IPS-18c (cell line): ENCODE data around the gene CPNE4.

ENCODE experiments used
- H3K4me3 ChIP-seq: 2 replicates; pipeline ENCODE4 v1.7.0; 2013; ENCODE audit warnings: low read depth, mild to moderate bottlenecking, low read length, moderate library complexity; ENCODE audit not compliant: insufficient read depth
- H3K9me3 ChIP-seq: one replicate; pipeline ENCODE4 v1.6.1; 2013; ENCODE audit warnings: mild to moderate bottlenecking, low read length, moderate library complexity; ENCODE audit not compliant: control insufficient read depth, insufficient read depth

Gene CPNE4

DNA sequence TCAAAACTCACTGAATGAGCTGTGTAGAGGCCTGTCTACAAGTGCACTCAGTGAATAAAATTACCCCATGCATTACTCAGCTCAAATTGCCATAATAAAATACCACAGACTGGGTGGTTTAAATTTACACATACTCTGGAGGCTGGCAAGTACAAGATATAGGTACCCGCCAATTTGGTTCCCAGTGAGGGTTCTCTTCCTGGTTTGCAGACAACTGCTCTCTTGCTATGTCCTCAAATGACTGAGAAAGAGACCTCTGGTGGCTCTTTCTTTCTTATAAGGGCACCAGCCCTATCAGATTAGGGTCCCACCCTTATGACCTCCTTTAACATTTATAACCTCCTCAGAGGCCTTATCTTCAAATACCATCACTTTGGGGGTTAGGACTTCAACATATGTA, 237.0 kb downstream of the CPNE4 start:
- no peaks in the 10 kb centered on the region for H3K9me3 ChIP-seq

DNA sequence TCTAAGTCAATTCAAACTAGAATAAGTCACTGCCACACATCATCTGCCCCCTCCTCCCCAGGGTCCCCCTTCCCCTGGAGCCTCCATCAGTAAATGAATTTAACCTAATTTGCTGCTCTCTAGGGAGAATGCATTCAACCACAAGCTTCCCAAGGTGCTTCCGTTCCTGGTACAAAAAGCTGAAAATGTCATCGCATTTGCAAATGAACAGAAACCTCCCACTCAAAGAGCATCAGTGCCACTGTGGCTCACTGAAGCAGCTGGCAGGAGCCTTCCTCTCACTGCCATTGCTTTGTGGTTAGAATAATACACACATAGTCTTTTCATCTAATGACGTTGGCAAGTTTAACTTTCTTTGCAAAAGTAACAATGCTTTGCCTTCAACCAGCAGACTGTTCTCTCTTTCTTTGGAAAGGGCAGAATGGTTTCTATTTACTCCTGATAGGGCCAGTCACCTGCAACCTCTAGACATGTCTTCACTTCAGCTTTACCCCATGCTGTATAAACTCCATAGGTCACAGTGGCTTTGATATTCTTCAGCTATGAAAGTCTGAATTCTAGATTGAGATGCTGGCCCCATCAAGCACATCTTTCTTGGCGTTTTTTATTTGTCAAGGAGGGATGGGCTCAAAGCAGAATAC, 238.1 kb downstream of the CPNE4 start:
- H3K4me3 ChIP-seq, result no peak overlapping the region
- H3K9me3 ChIP-seq, result no peaks in the 10 kb centered on the region

More for the DNA sequence above, 237.0 kb downstream of the CPNE4 start:
- H3K4me3 ChIP-seq, result no peak overlapping the region

DNA sequence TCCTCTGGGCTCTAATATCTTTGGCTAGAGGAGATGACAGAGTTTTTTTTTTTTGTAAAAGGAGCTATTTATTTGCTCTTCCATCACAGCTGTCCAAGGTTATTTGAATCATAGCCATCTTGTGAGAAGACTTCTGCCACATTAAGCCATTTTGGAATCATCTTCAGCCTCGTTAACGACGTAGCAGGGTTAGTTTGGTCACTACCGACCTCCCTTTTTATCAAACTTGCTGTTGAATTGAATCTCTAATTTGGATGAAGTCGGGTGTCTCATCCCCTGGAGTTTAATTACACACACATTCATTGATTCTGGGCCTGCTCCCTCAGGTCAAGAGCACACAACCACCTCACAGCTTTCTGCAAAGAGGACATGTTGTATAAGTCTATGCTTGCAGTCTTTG, 238.7 kb downstream of the CPNE4 start:
- H3K4me3 ChIP-seq, result no peak overlapping the region
- H3K9me3 ChIP-seq, result no peaks in the 10 kb centered on the region

DNA sequence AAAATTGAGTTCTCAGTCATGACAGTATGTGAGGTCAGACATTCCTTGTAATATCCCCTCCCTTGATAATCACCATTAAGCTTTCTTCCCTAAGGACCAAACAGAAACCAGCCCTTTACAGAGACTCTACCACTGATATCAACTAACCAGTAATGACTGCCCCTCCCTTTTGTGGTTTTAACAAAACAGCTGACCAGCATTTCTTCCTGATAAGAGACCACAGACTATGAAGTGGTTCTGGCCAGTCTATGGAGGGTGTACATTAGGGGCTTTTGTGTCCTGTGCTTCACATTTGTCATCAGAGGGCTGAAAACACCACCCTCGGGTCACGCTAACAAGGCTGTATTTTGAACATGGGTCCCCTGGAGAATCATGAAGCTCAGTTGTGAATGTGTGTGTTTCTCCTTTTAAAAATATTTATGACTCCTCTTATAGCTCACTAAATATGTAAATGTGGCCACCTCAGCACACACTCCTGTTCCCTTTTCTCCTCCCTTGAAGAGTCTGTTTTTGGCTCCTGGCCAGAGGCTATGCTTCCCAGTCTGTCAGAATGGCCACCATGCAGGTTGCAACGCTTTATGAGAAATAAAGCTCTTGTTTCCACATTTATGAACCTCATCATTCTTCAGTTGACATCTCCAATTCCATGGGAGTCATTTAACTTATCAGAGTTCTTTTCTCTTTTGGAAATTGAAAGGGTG, 239.3 kb downstream of the CPNE4 start:
- no peaks in the 10 kb centered on the region for H3K9me3 ChIP-seq

DNA sequence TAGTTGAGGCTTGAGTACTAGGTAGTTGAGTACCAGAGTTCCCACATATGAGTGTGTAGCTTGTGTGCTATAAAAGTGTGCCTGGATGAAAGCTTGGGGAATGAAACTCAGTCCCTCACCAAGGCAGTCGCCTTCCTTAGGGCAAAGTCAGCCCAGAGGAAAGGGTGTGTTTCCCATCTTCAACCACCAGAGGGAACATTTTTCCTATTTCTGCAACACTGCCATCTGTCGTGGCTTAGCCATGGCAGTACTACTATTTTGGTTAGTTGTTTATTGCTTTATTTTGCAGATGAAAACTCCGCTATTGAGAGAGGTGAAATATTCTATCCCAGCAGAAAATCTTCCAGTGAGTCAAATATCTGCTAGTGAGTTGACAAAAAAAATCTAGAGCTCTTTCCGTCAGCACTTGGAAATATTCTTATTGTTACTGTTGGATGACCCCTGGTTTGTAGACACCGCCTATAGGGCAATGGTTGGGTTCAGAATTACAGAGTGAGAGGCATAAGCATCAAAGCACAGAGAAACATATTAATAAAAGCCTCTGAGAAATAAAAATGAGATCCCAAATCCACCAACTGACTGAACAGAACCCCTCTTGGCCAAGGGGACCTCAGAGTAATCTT, 239.9 kb downstream of the CPNE4 start:
- Histone ChIP-seq H3K9me3 (no peaks in the 10 kb centered on the region), H3K4me3 (no peak overlapping the region)

More for the DNA sequence above, 239.3 kb downstream of the CPNE4 start:
- H3K4me3 ChIP-seq, result no peak overlapping the region

DNA sequence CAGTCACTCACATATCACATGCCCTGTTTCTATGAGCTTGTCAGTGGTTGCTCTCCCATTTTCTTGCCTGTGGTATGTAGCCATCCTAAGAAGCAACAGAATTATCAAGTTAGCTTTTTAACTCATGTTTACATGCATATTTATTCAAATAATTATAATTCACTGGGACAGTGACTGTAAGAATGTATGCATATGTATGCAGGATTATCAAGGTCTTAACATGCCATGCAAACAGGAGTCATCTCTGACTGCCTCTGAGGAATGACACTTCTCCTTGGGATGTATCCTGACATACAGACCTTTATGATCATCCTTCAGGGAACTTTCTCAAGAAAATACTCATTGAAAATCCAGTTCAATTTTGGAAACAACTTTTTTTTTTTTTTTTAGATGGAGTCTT, 240.9 kb downstream of the CPNE4 start:
- Histone ChIP-seq H3K4me3 (no peak overlapping the region), H3K9me3 (no peaks in the 10 kb centered on the region)

DNA sequence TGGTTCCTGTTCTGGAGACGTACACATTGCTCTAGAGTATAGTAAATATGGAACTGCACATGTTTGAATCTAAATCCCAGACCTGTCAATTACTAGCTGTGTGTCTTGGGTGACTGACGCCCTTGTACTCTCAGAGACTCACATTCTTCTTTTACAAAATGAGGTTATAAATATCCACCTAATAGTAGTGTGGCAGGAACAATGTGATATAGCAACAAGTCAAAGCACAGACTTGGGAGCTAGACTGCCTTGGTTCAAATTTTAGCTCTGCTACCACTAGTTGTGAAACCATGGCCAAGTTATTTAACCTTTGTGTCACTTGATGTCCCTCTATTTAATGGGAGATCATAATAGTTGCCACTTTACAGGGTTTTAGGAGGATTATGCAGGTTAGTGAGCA, 245.6 kb downstream of the CPNE4 start:
- Histone ChIP-seq H3K9me3 (no peaks in the 10 kb centered on the region), H3K4me3 (no peak overlapping the region)

DNA sequence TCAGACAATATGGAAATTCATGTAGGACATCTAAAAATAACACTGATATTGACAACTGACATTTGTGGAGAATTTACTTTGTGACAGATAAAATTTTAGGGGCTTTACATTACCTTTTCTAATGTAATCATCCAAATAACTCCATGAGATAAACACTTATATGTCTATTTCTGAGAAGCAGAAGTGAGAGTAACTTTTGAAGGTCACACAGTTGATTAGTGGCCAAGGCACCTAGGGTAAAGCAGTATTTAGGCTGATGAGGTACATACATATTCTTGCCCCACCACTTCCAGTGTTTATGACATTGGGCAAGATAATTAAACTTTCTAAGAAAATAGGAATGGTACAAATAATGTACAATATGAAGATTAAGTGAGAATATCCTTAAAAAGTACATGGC, 248.4 kb downstream of the CPNE4 start:
- no peak overlapping the region for H3K4me3 ChIP-seq
- no peaks in the 10 kb centered on the region for H3K9me3 ChIP-seq

DNA sequence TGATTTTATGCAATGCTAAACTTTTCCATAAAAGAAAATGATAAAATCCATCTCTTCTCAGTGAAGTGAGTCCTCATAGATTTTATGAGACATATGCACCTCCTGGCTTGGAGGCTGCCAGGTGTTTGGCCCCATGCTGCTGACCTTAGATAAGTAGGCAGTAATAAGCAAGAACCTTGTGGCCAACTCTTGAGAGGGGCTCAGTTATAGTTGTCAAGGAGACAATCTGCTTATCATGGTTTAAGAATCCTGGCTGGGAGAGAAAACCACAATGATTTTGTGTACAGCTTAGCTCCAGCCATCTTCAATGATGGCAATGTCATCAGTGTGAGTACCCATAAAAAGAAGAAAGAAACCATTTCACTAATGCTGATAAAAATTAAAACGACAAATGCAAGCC, 252.1 kb downstream of the CPNE4 start:
- no peak overlapping the region for H3K4me3 ChIP-seq
- no peaks in the 10 kb centered on the region for H3K9me3 ChIP-seq

DNA sequence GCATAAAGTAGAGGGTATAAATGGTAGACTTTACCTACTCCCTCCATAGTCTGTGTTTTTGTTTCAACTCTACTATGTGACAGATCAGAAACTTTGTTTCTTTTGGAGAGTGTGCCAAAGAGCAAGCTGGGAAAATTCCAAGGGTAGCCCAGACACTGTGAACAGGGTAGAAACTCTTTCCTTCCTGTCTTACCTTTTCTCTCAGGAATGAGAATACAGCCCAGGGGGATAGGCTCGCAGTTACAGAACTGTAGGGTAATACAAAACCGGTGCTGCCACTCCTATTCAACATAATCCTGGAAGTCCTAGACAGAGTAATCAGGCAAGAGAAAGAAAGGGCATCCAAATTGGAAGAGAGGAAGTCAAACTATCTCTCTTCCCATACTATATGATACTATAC, 256.3 kb downstream of the CPNE4 start:
- Histone ChIP-seq H3K4me3 (no peak overlapping the region), H3K9me3 (no peaks in the 10 kb centered on the region)

DNA sequence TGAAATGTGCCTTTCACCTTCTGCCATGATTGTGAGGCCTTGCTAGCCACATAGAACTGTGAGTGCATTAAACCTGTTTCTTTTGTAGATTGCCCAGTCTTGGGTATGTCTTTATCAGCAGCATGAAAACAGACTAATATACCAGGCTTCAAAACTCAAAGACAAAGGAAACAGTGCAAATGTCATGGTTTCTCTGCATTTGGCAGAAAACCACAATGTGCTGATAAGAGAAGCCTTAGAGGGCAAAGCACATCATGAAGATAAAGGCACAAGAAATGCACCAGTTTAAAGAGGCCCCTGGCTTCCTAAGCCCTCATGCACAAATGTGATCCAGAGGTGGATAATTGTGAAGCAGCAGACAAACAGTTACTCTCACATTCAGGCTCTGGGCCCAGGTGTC, 259.2 kb downstream of the CPNE4 start:
- Histone ChIP-seq H3K9me3 (no peaks in the 10 kb centered on the region), H3K4me3 (no peak overlapping the region)

DNA sequence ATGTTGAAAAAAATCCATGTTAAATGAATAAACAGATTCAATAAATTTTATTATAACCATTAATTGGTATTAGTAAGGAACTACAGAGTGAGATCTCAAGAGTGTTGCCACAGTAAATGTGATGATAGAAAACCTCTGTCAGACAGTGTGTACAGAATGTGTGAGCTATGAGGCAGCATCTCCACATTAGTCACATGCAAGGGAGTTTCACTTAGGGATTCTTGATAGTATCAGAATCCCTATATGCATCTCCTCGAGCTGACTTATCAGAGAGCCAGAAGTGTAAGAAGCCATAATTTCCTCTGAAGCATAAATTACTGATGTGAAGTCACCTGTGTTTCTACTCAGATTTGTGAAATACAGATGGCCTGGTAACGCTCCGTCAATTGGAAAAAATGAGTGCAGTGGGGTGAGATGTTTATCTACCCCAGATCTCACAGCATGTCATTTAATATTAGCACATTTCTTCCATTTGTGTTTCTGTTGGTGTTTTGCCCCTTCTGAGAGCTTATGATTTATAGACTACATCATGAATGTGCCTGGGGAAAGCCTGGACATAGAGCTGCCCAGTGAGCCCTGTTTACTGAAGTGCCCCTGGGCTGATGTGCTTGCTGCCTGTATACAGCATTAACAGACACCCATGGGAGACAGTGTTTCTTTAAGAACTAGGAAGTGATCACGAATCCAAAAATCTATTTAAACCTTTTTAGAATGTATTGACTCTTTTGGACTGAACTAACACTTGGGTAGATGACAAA, 262.4 kb downstream of the CPNE4 start:
- Histone ChIP-seq H3K4me3 (no peak overlapping the region), H3K9me3 (no peaks in the 10 kb centered on the region)

DNA sequence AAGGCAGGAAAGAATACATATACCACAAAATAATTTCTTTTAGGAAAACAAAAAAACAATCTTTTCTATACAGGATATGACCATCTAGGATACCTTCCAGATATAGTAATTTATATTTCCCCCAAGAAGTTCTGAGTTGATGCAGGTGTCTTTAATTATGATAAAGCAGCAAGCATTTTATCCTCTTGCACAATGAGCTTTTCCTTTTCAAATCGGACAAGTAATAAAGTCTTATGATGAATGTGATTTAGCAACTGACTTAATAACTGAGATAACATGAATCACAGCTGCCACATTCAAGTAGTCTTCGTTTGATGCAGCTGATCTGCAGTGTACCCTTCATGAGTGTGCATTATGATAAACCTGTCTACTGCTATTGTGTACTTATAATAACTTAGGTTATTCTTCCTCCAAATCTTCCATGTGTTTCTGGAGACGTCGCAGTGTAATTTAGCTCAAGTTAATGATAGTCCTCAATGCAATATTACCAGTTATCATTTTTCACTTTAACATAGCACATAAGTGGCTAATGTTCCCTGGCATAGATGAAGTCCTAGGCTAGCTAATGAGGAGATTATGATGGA, 271.7 kb downstream of the CPNE4 start:
- H3K9me3 ChIP-seq, result peaks cover 2% of the 10 kb centered on the region
- H3K4me3 ChIP-seq, result no peak overlapping the region

DNA sequence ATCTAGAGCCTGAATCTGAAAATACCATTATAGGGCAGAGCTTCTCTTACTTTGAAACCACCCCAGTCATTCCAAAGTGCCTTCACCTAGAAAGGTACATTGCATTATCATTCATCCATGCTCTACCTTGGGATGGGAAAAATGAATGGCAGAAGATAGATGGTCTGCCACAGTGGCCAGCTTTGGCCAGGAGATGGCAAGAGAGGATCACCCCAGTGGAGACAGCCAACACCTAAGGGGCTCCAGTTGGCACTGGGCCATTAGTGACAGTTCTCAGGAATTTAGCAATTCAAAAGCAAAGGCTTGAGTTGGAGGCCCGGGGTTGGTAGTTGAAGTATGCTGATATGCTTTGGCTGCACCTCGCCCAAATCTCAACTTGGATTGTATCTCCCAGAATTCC, 278.4 kb downstream of the CPNE4 start:
- H3K4me3 ChIP-seq, result no peak overlapping the region
- peaks cover 4% of the 10 kb centered on the region for H3K9me3 ChIP-seq

DNA sequence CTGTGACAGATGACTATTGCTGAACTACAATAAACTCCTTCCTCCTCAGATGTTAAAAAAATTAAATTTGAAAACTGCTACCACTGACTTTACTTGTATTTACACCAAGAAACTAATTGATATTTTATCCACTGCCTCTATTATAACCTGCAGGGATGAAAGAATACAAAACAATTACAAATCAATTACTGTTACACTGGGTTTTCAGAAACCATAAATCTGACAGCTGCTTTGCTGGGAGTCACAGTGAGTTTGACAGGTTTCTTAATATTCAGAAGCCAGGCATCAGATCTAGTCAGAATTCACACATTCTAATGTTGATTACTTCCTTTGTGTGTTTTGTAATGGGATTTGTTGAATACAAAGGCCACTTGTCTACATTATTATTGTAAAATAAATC, 279.4 kb downstream of the CPNE4 start:
- peaks cover 4% of the 10 kb centered on the region for H3K9me3 ChIP-seq
- no peak overlapping the region for H3K4me3 ChIP-seq

DNA sequence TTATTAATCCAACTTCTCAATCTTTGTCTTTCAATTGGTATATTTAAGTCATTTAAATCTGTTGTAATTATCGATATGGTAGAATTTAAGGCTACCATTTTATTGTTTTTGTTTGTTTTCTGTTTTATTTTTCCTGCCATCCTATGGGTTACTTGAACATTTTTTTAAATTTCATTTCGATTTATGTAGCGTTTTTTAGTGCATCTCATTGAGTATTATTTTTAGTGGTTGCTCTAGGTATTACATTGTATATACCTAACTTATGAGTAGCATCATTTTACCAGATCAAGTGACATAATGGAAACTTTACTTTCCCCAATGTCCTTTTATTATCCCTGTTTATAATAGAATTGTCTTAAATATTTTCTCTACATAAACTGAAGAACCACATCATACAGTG, 284.6 kb downstream of the CPNE4 start:
- no peaks in the 10 kb centered on the region for H3K9me3 ChIP-seq
- no peak overlapping the region for H3K4me3 ChIP-seq

DNA sequence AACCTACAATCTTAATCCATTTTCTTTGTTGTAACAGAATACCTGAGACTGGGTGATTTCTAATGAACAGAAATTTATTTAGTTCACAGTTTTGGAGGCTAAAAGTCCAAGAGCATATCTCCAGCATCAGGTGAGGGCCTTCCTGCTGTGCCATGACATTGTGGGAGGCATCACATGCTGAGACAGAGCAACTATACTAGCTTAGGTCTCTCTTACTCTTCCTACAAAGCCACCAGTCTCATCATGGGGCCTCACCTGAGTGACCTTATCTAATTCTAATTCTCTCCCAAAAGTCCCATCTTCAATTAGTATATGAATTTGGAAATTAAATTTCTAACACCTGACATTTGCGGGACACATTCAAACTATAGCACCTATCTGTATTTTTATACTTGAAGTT, 285.0 kb downstream of the CPNE4 start:
- H3K4me3 ChIP-seq, result no peak overlapping the region
- H3K9me3 ChIP-seq, result no peaks in the 10 kb centered on the region
